Naive thymus-derived CD4-positive, alpha-beta T cell (primary cell): ENCODE measurements around the gene SIPA1L3. TPM values are rescaled to one million over a fixed set of nuclear protein-coding genes. Genes with fewer than 3 reads are reported as not detected.

Source experiments
- ATAC-seq: fragments of 150-1000 bp; cut with Tn5 transposase; 2 replicates; pipeline ENCODE4 v1.10.0; 2021; ENCODE audit warnings: mild to moderate bottlenecking, moderate library complexity
- CTCF ChIA-PET: fragments of 350-600 bp; sonication (Branson Sonifier 250); formaldehyde crosslinking; loops from one replicate; lab custom pipeline; 2021; ENCODE audit warnings: antibody characterized with exemption; lab: Charles Lee
- POLR2A ChIA-PET: fragments of 350-600 bp; sonication (Branson Sonifier 250); formaldehyde crosslinking; loops from one replicate; lab custom pipeline; 2021; ENCODE audit warnings: antibody characterized with exemption, inconsistent platforms; lab: Charles Lee
- DNase-seq, 9 donors: peaks; one replicate each; pipeline versions ENCODE4 v3.0.0 to v3.0.0-alpha.2; 2020 to 2022; ENCODE audit warnings: mixed read lengths in 1 of 9
- H3K27ac ChIP-seq: one replicate; pipeline ENCODE4 v1.7.0; 2013; ENCODE audit warnings: mild to moderate bottlenecking, low read depth, low read length, moderate library complexity
- H3K27me3 ChIP-seq, 2 donors: one replicate each; pipeline ENCODE4 v1.7.0; 2013; ENCODE audit warnings: low read length in 2 of 2, mild to moderate bottlenecking in 2 of 2, moderate library complexity in 2 of 2; ENCODE audit not compliant: control insufficient read depth in 2 of 2, insufficient read depth in 2 of 2
- H3K36me3 ChIP-seq, 3 experiments: 1 replicate in 2 of 3; 2 replicates in 1 of 3; pipeline ENCODE4 v1.7.0; 2013; ENCODE audit warnings: low read length in 3 of 3, mild to moderate bottlenecking in 3 of 3, moderate library complexity in 1 of 3; ENCODE audit not compliant: insufficient read depth in 3 of 3, control insufficient read depth in 2 of 3
- H3K4me1 ChIP-seq, 2 donors: one replicate each; pipeline ENCODE4 v1.7.0; 2013; ENCODE audit warnings: low read length in 2 of 2, mild to moderate bottlenecking in 2 of 2, moderate library complexity in 1 of 2; ENCODE audit not compliant: control insufficient read depth in 2 of 2, insufficient read depth in 2 of 2
- H3K4me3 ChIP-seq: 2 replicates; pipeline ENCODE4 v1.7.0; 2013; ENCODE audit warnings: mild to moderate bottlenecking, low read length
- H3K9me3 ChIP-seq, 3 experiments: 1 replicate in 2 of 3; 2 replicates in 1 of 3; pipeline ENCODE4 v1.7.0; 2013; ENCODE audit warnings: low read length in 3 of 3; ENCODE audit not compliant: control insufficient read depth in 2 of 3
- H3K27ac Mint-ChIP-seq, 9 donors: one replicate each; pipeline ENCODE4 v1.8.0; 2020 to 2022; ENCODE audit warnings: mixed read lengths in 9 of 9, mild to moderate bottlenecking in 8 of 9, moderate library complexity in 5 of 9, inconsistent platforms in 2 of 9
- H3K27me3 Mint-ChIP-seq, 5 donors: one replicate each; pipeline ENCODE4 v1.8.0; 2021 to 2022; ENCODE audit warnings: mixed read lengths in 5 of 5, mild to moderate bottlenecking in 1 of 5
- H3K36me3 Mint-ChIP-seq, 5 donors: one replicate each; pipeline ENCODE4 v1.8.0; 2020 to 2022; ENCODE audit warnings: mixed read lengths in 5 of 5, mild to moderate bottlenecking in 3 of 5, inconsistent platforms in 1 of 5
- H3K4me1 Mint-ChIP-seq, 7 donors: one replicate each; pipeline ENCODE4 v1.8.0; 2020 to 2022; ENCODE audit warnings: mixed read lengths in 7 of 7, mild to moderate bottlenecking in 3 of 7, inconsistent platforms in 1 of 7
- H3K4me3 Mint-ChIP-seq, 10 donors: one replicate each; pipeline ENCODE4 v1.8.0; 2020 to 2022; ENCODE audit warnings: mild to moderate bottlenecking in 10 of 10, mixed read lengths in 10 of 10, moderate library complexity in 6 of 10, inconsistent platforms in 2 of 10
- H3K9me3 Mint-ChIP-seq, 11 donors: one replicate each; pipeline ENCODE4 v1.8.0; 2020 to 2022; ENCODE audit warnings: mixed read lengths in 11 of 11, mild to moderate bottlenecking in 4 of 11, inconsistent platforms in 1 of 11, moderate library complexity in 1 of 11
- intact Hi-C, 2 donors: fragments of 100-400 bp; cut with micrococcal nuclease; formaldehyde crosslinking; loops; one replicate each; pipeline ENCODE4 v1.15.1; 2023
- polyA plus RNA-seq, 2 donors: library from polyadenylated mRNA; unstranded; fragments of 300-500 nt; fragmentation: Illumina TruSeq; gene quantifications; one replicate each; pipeline ENCODE4 v1.2.3, GENCODE V29; 2021
- total RNA-seq, 6 experiments: library from RNA in 5 of 6; stranded (reverse) in 5 of 6; gene quantifications; 1 replicate in 5 of 6; 2 replicates in 1 of 6; pipeline ENCODE4 v1.2.3 and lab custom pipeline; 2021 to 2026

SIPA1L3 gene
- total and polyA plus RNA-seq, 7 experiments from 2014 or later, result 0.91 to 38.7 (median 22.5) TPM

GRCh38 chr19:38003438-38004185 lies 96.6 kb downstream of the SIPA1L3 start:
- no peak overlapping the region for H3K27ac ChIP-seq

GRCh38 chr19:38004186-38004520 lies 97.1 kb downstream of the SIPA1L3 start:
- H3K9me3 Mint-ChIP-seq, result peaks cover 0 to 2% (median 0%) of the 10 kb centered on the region in 11 donors
- no peaks in the 10 kb centered on the region for H3K36me3 ChIP-seq
- ATAC-seq, result peak; percentile 11
- no peaks in the 10 kb centered on the region for H3K9me3 ChIP-seq
- H3K36me3 Mint-ChIP-seq, result peaks cover 0 to 8% (median 0%) of the 10 kb centered on the region in 5 donors
- H3K27ac Mint-ChIP-seq, result no peak overlapping the region
- no peak for DNase-seq
- intact Hi-C loops, result no loop called here
- no peaks in the 10 kb centered on the region for H3K27me3 Mint-ChIP-seq
- H3K4me1 Mint-ChIP-seq, result peaks cover 2 to 25% (median 10%) of the 10 kb centered on the region in 7 donors
- H3K4me3 ChIP-seq, result no peak overlapping the region
- ChIA-PET CTCF (no interaction called here), POLR2A (no interaction called here)
- H3K27ac ChIP-seq, result no peak overlapping the region
- peaks cover 7 to 12% of the 10 kb centered on the region in 2 donors for H3K4me1 ChIP-seq
- no peaks in the 10 kb centered on the region for H3K27me3 ChIP-seq
- no peak overlapping the region for H3K4me3 Mint-ChIP-seq

More at GRCh38 chr19:38003438-38004185, 96.6 kb downstream of the SIPA1L3 start:
- Histone ChIP-seq H3K9me3 (no peaks in the 10 kb centered on the region), H3K36me3 (no peaks in the 10 kb centered on the region), H3K4me1 (peaks cover 7 to 12% of the 10 kb centered on the region in 2 donors), H3K27me3 (no peaks in the 10 kb centered on the region), H3K4me3 (no peak overlapping the region)
- intact Hi-C loops, result no loop called here
- H3K36me3 Mint-ChIP-seq, result peaks cover 0 to 11% (median 4%) of the 10 kb centered on the region in 5 donors
- peaks cover 2 to 28% (median 11%) of the 10 kb centered on the region in 7 donors for H3K4me1 Mint-ChIP-seq
- H3K27ac Mint-ChIP-seq, result no peak overlapping the region
- POLR2A ChIA-PET, result no interaction called here
- peak in 2 of 9 donors; percentile 4 to 23 for DNase-seq
- ATAC-seq, result no peak
- CTCF ChIA-PET, result interaction anchor here (0.7 kb wide), 2 partner anchors 17 to 1957 kb away, joined by 3 to 4 read pairs; no protein-coding TSS in a partner anchor
- no peaks in the 10 kb centered on the region for H3K9me3 Mint-ChIP-seq
- H3K27me3 Mint-ChIP-seq, result no peaks in the 10 kb centered on the region
- no peak overlapping the region for H3K4me3 Mint-ChIP-seq

DNA sequence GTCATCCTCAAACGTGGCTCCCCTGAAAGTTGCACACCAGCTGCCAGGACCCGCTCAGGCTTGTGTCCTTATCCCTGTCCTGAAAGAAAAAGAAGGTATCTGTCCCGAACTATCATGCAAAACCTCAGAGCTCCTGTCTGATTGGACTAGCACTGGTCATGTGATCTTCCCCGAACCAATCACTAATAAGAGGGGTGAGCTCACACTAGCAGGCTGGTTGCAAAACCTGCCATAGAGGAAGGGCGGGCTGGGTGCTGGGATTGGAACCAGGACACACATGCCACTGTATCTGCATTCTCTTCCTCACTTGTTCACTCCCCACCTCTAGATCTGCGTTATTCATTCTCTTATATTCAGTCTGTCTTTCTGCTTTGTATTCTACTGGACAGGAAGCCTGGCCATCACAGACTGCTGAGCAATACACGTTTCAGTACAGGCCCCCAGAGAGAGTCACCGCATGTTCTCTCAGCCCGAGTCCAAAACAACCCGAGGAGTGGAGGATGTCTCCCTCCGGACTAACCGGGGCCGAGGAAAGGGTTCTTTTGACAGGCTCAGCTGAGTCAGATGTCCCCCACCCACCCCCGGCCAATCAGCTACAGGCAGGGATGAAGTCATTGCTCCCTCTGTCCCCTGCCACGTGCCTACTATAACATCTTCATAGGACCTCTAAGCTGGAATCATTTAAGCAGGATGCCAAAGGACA lies 97.7 kb downstream of the SIPA1L3 start:
- H3K27me3 Mint-ChIP-seq, result no peaks in the 10 kb centered on the region
- no peak overlapping the region for H3K4me3 ChIP-seq
- H3K36me3 Mint-ChIP-seq, result peaks cover 0 to 8% (median 1%) of the 10 kb centered on the region in 5 donors
- H3K9me3 Mint-ChIP-seq, result peaks cover 0 to 2% (median 0%) of the 10 kb centered on the region in 11 donors
- ATAC-seq (peak; percentile 87), DNase-seq (no peak)
- H3K27ac ChIP-seq, result no peak overlapping the region
- no peaks in the 10 kb centered on the region for H3K27me3 ChIP-seq
- ChIA-PET POLR2A (no interaction called here), CTCF (no interaction called here)
- H3K36me3 ChIP-seq, result no peaks in the 10 kb centered on the region
- peaks cover 7 to 12% of the 10 kb centered on the region in 2 donors for H3K4me1 ChIP-seq
- no peak overlapping the region for H3K4me3 Mint-ChIP-seq
- intact Hi-C loops, result no loop called here
- no peaks in the 10 kb centered on the region for H3K9me3 ChIP-seq
- no peak overlapping the region for H3K27ac Mint-ChIP-seq
- H3K4me1 Mint-ChIP-seq, result peaks cover 2 to 30% (median 10%) of the 10 kb centered on the region in 7 donors

GRCh38 chr19:38005224-38005614 lies 98.2 kb downstream of the SIPA1L3 start:
- Mint-ChIP-seq H3K27ac (peak overlapping the region in 2 of 9 donors; percentile 7 to 20), H3K4me3 (no peak overlapping the region)
- no peak for DNase-seq

DNA sequence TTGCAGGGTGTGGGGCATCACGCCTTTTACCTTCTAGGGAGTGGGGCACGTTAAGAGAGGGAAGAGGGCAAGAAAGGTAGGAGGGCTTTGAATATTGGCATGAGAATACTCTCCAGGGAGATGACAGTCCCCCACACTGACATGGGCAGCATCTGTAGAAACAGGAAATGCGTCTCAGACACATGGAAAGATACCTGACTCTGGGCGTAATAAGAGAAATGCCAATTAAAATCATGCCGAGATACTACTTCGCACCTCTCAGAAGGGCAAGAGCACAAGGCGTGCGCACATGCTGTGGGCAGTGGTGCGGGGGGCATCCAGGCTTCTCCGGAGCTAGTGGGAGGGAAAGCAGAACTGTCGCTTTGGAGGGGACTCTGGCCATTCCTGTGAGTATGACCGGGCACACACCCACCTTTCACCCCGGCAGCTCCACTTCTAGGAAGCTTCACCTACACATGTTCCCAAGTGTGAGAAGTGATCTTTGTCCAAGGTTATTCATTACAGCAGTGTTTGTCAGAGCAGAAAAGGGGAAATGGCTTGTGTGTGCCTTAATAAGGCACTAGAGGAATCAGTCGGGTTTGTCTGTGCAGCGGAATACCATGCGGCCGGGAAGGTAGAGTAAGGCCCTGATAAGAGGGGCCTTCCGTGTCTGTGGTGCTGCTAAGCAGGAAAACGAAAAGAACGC lies 99.5 kb downstream of the SIPA1L3 start:
- intact Hi-C loops, result no loop called here
- DNase-seq (no peak), ATAC-seq (no peak)
- H3K4me1 Mint-ChIP-seq, result peaks cover 0 to 23% (median 7%) of the 10 kb centered on the region in 7 donors
- H3K4me3 ChIP-seq, result no peak overlapping the region
- peak overlapping the region in 2 of 9 donors; percentile 65 to 80 for H3K27ac Mint-ChIP-seq
- no peak overlapping the region for H3K4me3 Mint-ChIP-seq
- peaks cover 7 to 12% of the 10 kb centered on the region in 2 donors for H3K4me1 ChIP-seq
- H3K27me3 Mint-ChIP-seq, result no peaks in the 10 kb centered on the region
- no peaks in the 10 kb centered on the region for H3K9me3 ChIP-seq
- POLR2A ChIA-PET, result no interaction called here
- no peaks in the 10 kb centered on the region for H3K36me3 ChIP-seq
- CTCF ChIA-PET, result no interaction called here
- peaks cover 0 to 10% (median 5%) of the 10 kb centered on the region in 5 donors for H3K36me3 Mint-ChIP-seq
- peaks cover 0 to 2% (median 0%) of the 10 kb centered on the region in 11 donors for H3K9me3 Mint-ChIP-seq
- no peak overlapping the region for H3K27ac ChIP-seq
- no peaks in the 10 kb centered on the region for H3K27me3 ChIP-seq

More at GRCh38 chr19:38005224-38005614, 98.2 kb downstream of the SIPA1L3 start:
- Histone ChIP-seq H3K36me3 (no peaks in the 10 kb centered on the region), H3K9me3 (no peaks in the 10 kb centered on the region), H3K27me3 (no peaks in the 10 kb centered on the region), H3K27ac (no peak overlapping the region), H3K4me3 (no peak overlapping the region), H3K4me1 (peaks cover 7 to 12% of the 10 kb centered on the region in 2 donors)
- peaks cover 0 to 2% (median 0%) of the 10 kb centered on the region in 11 donors for H3K9me3 Mint-ChIP-seq
- ChIA-PET CTCF (no interaction called here), POLR2A (no interaction called here)
- no peak for ATAC-seq
- intact Hi-C loops, result no loop called here
- H3K27me3 Mint-ChIP-seq, result no peaks in the 10 kb centered on the region
- peaks cover 2 to 33% (median 10%) of the 10 kb centered on the region in 7 donors for H3K4me1 Mint-ChIP-seq
- peaks cover 0 to 10% (median 5%) of the 10 kb centered on the region in 5 donors for H3K36me3 Mint-ChIP-seq

GRCh38 chr19:38009650-38010242 lies 102.7 kb downstream of the SIPA1L3 start:
- H3K36me3 Mint-ChIP-seq, result peaks cover 0 to 12% (median 9%) of the 10 kb centered on the region in 5 donors

More at GRCh38 chr19:38009650-38010242, 102.7 kb downstream of the SIPA1L3 start:
- Histone ChIP-seq H3K4me1 (no peaks in the 10 kb centered on the region), H3K36me3 (no peaks in the 10 kb centered on the region), H3K27me3 (no peaks in the 10 kb centered on the region), H3K27ac (no peak overlapping the region), H3K9me3 (no peaks in the 10 kb centered on the region), H3K4me3 (no peak overlapping the region)
- Mint-ChIP-seq H3K4me1 (peaks cover 0 to 23% (median 11%) of the 10 kb centered on the region in 7 donors), H3K27ac (peak overlapping the region in 2 of 9 donors; percentile 51 to 63), H3K27me3 (no peaks in the 10 kb centered on the region), H3K9me3 (peaks cover 0 to 2% (median 0%) of the 10 kb centered on the region in 11 donors), H3K4me3 (no peak overlapping the region)
- POLR2A ChIA-PET, result no interaction called here
- DNase-seq, result no peak
- CTCF ChIA-PET, result interaction anchor here (1.2 kb wide), 1 partner anchor 218 kb away, joined by 3 read pairs; no protein-coding TSS in a partner anchor
- intact Hi-C loops, result no loop called here
- ATAC-seq, result no peak
